NOMO-1 treated with DMSO at 0.1 percent for 48 hours (cell line): Measurements from ENCODE around the gene GALNT1.

Source experiments
- DNase-seq: peaks from one replicate; lab custom pipeline; 2025; ENCODE audit not compliant: unreplicated experiment; lab: John Stamatoyannopoulos, UW

The GALNT1 gene

DNA sequence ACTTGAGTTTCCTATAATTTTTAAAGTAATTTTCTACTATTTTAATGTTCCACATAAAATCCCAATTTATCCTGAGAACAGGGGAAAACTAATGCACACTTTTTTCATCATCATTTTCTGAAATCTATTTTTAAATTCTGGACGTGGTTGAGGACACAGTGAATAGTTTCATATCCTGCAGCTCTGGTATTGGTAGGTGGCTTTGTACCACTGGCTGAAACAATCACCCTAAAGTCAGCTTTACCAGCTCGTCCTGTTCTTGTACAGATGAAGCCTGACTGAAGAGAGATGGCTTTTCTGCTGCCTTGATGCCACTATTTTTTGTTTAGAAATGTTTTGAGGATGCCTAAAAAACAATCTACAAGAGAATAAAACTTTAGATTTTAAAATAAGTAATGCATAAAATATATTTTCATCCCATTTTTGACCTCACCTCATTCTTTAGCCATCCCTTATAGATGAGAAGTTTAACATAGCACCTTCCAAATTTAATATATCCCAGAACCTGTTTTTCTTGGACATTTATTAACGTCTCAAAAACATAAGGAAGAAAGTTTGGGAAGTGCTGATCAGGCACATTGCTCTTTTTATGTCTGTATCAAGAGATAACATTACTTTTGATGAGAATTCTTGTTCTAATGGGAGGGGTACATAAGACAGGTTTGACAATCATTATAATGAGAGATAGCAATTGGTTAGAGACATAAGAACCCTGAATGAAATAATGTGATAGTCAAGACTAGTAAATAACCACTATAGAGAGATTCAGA, 80.9 kb downstream of the GALNT1 start:
- DNase-seq: no peak

DNA sequence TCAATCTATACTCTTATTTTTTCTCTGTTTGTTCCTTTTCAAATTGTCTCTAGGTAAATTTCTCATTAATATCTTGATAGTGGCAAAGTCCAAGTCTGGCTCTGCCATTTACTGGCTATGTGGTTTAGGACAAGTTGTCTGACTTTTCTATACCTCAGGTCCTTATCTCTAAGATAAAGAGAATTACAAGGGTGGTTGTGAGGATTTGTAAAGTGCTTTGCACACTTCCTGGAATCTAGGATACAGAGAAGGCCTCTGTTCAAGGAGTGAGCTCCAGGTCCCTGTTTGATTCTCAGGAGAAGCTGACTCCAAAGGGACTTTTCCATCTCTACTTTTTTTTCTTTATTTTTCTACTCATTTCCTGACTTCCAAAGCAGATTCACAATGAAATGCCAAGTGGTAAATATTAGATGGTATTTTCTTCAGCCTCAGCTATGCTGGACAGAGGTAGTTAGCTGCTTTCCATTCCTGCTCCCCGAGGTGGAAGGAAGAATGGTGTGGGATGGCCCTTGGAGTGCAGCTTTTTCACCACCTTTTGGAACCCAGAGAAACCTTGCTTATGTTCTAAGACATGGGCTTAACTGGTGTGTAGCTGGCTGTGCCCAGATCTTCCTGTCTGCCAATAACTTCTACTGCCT, 90.5 kb downstream of the GALNT1 start:
- no peak for DNase-seq

DNA sequence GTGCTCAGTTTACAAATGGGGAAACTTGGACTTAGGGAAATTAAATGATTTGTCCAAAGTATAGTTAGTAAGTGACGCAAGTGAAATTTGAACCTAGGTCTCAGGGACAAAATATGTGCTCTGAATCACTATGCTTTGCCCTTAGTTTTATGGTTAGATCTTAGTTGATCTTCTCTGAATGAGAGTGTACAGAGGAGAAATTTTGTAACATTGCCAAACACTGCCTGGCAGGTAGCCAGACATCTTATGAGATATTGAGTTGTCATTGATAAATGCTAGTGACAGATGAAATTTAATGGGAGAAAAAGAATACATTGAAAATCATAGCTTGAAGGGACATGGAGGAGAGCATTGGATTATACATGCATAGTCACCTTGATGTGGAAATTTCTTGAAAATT, 91.4 kb downstream of the GALNT1 start:
- DNase-seq: no peak

DNA sequence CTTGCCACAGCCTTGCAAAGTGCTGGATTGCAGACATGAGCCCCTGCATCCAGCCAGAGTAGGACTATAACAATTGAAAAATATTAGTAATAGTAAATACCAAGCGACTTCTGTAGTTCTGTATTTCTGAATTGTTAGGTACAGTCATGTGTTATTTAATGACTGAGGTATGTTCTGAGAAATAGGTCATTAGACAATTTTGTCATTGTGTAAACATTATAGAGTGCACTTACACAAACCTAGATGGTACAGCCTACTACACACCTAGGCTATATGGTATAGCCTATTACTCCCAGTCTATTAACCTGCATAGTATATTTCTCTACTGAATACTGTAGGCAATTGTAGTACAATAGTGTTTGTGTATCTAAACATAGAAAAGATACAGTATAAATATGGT, 92.1 kb downstream of the GALNT1 start:
- no peak for DNase-seq

DNA sequence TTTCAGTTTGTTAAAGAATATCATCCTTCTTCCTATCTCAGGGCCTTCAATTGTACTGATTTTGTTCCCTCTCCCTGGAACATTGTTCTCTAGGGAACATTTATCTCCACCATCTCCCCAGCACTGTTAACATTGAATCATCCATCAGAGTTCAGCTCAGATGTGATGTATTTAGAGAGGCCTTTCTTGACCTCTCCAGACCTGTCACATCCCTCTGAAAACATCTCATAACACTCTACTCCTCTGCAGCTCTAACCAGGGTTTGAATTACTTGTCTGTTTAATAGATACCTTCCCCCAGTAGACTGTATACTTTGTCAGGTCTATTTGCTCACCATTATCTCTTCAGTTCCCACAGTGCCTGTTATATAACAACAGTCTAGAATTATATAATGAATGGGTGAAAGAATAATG, 98.6 kb downstream of the GALNT1 start:
- no peak for DNase-seq

DNA sequence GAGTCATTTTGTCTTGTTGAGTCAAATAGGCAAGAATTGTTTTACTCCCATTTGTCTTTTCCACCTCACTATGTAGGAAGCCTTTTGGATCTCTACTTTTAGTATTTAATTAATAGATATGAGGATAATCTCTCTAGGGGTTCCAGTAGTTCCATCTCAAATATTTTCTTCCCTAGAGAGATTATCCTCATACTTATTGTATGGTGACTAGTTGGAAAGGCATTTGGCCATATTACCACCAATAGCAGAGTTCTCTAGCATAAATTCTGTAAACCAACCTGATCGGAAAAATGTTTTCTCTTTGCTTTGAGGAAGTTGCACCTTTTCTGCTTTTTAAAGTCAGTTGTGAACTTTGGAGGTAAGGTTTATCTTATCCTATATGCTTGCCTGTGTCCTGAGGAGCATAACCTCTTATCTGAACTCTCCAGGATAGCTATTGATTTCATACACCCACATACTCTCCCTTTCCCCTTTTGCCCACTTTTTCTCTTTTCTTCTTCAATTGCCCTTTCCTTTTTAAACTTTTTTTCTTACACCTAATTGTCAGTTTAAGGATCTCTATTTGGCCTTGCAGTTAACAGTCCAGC, 100.8 kb downstream of the GALNT1 start:
- DNase-seq: no peak

DNA sequence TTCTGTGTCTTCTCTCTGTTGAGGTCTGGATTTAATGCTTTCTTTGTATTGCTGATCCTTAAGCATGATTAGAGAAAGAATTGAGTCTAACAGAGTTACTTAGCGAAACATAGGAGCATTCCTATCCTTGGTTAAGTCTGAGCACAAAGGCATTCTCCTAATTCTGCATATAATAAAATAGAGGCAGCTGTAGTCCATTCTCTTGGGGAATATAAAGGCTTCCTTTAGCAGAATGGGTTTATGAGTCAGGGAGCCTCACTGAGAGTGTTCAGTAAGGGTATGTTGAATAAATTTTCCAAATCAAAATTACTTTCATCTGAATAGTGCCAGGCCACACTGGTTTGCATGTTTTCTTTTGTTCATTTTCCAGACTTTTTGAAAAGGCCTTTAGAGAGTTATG, 101.5 kb downstream of the GALNT1 start:
- DNase-seq: no peak

DNA sequence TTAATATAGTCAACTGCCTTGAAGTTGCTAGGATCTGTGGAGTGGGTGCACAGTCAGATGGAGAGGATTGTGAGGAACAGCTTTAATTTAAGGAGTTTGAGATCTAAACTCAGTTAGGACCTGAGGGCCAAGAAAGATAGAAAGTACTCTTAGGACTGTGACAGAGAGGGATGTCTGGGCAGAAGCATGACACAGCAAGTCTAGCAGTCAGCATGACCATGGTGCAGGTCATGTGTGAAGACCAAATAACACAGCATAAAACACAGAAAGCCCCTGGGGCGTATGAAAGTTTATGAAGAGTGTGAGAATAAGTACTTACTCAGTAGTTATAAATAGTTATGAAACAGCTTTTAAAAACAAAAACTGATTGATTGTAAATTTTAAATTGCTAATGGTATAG, 107.2 kb downstream of the GALNT1 start:
- no peak for DNase-seq

DNA sequence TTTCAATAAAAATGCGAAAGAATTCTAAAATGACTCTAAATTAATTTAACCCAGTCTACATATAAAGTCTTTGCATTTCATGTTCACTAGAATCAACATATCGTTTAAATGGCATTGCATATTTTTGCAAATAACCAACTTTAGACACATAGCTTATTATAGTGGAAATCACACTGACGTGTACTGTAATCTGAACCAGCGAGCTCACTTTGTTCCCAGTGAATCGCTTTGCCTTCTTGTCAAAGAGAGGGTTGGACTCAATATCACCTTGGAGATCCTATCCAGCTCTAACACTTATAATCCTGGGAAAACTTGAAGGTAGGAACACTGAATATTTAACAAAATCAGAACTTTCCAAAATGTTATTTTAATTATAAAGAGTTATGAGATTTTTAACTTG, 108.2 kb downstream of the GALNT1 start:
- no peak for DNase-seq

DNA sequence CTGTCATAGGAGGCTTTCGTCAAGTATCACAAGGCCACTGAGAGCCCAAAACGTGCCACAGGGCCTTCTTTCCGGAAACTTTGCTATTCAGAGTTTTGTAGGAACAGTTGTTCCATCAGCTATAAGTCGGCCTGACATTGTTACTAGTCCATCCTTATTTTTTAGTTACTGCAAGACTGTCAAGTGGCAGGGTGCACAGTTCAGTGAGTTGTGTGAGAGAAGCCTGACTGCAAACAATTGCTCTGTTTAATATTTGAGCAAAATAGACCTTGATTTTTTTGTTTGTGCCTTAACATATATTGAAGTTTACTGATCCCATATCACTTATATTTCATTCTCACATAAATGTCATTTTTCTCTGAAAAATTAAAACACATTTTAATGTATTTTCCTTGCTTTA, 110.1 kb downstream of the GALNT1 start:
- DNase-seq: no peak

DNA sequence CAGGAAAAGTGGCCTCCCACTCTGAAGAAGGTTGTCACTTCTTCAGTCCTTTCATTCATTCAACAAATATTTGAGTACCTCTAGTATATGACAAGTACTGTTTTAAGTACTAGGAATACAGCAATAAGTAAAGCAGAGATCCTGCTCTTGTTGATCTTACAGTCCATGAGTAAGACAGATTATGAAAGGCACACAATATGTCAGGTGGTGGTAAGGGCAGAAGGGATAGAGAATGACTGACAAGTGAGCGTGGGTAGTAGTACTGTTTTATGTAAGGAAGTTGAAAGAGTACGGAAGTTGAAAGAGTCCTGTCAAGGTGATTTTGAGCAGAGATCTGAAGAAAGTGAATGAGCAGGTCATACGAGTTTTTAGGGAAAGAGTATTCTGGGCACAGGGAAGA, 111.3 kb downstream of the GALNT1 start:
- DNase-seq: no peak

DNA sequence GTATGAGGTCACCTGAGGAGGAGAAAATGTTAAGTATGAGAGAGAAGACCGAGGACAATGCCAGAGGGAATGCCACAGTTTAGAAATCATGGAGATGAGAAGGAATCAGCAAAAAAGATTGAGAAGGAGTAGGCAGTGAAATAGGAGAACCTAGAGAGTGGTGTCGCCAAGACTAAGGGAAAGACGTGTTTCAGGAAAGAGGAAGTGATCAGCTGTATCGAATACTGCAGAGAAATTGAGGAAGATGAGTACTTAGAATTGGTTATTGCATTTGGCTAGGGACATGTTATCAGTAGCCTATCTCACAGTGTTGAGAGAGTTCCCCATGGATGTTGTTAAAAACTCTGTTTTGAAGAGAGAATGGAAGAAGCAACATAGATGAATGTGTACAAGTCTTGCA, 112.3 kb downstream of the GALNT1 start:
- DNase-seq: peak; percentile 36

DNA sequence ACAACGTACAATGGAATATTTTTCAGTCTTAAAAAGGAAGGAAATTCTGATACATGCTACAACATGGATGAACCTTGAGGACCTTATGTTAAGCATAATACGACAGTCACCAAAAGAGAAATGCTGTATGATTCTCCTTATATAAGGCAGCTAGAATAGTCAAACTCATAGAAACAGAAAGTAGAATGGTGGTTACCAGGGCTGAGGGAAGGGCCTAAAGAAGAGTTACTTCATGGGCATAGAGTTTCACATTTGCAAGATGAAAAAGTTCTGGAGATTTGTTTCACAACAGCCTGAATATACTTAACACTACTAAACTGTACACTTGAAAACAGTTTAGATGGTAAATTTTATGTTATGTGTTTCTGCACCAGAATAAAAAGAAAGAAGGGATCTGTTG, 113.3 kb downstream of the GALNT1 start:
- no peak for DNase-seq

DNA sequence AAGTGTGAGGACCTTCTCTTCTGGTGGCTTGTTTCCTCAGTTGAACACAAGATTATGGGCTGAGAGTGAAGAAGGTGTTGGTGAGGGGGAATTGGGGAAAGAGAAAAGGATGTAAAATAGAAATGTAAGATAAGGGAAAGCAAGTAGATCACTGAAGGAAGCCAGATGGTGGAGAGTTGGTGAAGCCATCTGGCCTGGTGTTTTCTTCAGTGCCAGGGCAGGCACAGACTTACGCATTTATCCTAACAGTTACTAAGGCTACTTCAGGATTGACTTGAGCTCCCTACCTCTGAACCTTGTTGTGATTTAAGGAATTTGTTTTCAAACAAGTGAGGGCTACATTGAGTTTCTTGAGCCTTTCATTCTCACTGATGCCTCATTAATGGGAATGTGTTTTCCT, 113.8 kb downstream of the GALNT1 start:
- no peak for DNase-seq

DNA sequence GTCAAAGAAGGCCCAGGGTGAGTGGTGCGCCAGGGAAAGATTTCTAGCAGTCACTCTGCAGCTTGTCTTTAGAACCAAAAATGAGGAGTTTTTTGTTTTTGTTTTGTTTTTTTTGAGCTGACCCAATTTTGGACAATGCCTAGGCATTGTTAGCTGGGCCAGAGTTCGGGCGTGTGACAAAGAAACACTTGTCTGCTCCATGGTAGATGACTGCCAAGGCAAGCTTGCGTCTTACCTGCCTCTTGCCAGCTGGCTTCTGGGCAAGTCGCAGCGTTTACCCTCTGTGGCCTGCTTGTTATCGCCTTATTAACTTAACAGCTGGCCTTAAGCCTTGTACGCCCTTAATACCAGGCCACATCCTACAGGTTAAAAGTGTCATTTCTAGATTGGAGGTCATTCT, 114.3 kb downstream of the GALNT1 start:
- no peak for DNase-seq

DNA sequence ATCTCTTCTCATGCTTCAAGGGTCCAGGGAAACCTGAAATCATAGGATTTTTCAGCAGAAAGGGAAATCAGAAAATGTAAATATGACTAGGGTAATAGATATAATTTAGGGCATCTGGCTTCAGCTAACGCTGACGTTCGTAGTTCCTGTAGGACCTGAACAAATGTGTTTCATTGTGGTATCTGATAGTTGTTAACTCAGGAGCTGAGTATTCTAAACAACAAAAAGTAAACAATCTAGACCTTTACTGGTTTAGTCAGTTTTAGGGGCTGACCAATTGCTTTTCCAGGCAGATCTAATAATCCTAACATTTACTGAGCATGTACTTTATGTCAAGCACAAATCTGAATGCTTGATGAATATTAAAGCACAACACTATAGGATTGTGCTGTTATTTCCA, 114.8 kb downstream of the GALNT1 start:
- DNase-seq: no peak

DNA sequence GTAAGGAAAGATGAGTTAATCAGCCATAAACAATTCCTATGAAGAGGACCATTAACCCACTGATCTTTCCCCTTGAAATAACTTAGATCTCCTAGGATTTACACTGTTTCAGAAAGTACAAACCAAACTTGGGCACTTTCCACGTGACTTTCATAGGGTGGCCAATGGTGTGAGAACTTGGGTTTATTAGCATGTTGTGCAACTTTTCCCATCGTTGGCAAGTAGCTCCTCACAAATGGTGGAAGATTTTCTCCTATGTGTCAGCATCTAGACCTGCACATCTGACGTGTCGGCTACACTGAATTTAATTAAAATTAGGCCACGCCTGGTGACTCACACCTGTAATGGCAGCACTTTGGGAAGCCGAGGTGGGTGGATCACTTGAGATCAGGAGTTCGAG, 116.3 kb downstream of the GALNT1 start:
- DNase-seq: no peak

DNA sequence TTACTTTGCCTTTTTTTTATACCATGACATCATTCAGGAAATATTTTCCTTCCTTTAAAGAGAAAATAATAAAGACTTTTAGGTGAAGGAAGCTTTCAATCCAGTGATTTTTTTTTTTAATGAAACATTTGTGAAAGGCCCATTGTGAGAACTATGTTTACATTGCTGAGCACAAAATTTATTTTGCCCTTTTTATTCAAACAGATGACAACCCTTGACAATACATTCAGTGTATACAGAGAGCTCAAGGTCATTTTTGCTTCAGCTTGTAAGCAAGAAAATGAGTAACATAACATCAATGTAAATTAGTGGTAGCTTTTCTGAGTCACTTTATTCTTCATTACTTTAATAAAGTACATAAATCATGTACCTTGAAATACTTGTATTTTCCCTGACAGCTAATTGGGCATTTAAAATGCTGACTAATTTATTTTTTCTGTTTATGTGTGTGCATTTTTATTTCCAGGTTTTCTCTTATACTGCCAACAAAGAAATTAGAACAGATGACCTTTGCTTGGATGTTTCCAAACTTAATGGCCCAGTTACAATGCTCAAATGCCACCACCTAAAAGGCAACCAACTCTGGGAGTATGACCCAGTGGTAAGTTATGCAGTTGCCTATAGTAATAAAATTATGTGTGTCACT, 121.6 kb downstream of the GALNT1 start:
- DNase-seq: no peak

DNA sequence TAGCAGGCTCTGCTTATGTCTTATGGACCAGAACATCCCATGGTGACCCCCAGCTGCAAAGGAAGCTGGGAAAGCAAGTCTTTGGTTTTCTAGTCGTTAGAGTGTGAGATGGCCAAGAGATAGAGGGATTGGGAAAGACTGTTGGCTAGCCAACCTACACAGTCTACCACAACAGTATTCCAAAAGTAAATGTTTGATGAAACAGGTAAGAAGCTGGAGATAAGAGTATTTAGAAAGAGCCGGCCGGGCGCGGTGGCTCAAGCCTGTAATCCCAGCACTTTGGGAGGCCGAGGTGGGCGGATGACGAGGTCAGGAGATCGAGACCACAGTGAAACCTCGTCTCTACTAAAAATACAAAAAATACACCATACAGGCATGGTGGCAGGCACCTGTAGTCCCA, 124.4 kb downstream of the GALNT1 start:
- DNase-seq: no peak

DNA sequence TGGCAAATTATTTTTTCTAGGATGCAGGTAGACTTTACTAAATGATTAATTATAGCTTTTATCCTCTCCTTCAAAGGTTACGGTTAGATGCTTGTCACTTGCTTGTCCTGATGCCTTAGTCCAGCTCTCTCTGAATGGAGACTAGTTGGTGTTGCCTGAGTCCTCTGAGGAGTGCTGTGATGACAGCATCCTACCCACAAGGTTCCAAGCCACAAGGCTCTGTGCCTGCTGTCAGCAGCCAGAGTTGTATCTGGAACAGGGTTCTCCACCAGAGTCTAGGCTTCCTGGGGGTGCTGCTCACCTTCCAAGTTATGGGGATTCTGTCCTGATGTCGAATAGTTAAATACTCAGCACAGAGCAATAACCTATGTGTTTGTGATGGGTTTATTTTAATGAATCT, 125.7 kb downstream of the GALNT1 start:
- DNase-seq: no peak

DNA sequence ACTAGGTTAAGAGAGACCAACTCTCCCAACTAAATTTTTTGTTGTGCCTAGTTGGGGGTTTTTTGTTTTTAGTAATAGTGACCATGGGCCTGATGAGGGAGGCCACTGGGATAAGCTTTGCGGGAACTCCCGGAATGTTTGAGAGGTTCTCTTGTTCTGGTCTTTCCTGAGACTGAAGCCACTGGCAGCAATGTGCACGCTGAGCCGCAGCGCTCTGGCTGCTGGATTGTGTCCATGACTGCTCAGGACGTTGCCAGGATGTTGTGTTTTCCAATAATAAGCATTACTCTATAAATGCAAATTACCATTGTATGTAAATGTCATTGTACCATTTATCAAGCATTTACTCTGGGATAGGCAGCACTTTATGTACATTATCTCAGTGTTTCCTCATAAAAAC, 126.1 kb downstream of the GALNT1 start:
- no peak for DNase-seq

DNA sequence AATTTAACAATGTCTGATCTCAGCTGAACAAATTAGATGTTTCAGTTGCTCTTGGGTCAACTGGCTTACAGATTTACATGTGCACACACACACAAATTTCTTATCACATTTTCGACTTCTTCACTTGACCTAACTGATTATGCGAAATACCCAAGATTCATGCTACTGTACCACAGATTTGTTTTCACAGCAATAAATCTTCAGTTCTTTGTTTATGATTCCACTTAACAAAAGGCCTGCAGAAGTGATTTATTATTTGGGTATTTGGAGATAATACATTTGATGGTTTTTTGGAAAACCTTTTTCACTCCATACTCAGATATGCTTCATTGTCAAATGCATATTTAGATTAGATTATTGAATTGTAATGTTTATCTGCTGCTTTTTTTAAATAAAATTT, 129.0 kb downstream of the GALNT1 start:
- no peak for DNase-seq
